IMR-90 (cell line): ENCODE measurements around the gene DDX52. TPM values are rescaled to one million over a fixed set of nuclear protein-coding genes. Genes with fewer than 3 reads are reported as not detected.

Source experiments
- ATAC-seq: fragments of 200-7000 bp; cut with Tn5 transposase; 2 replicates; pipeline ENCODE4 v1.9.1; 2020; ENCODE audit warnings: low read depth, mild to moderate bottlenecking, moderate library complexity
- BruUV-seq: library from RNA; stranded (reverse); fragments of 400-500 nt; replicated peaks from 2 replicates; lab custom pipeline; 2021; lab: Mats Ljungman, UMichigan
- CTCF ChIA-PET: fragments of 300-600 bp; formaldehyde crosslinking; extraction: SDS; loops from one replicate; lab custom pipeline; 2021; ENCODE audit warnings: antibody characterized with exemption; lab: Yijun Ruan, JAX
- POLR2A ChIA-PET: fragments of 300-600 bp; sonication (Branson Sonifier 250); formaldehyde crosslinking; loops from one replicate; lab custom pipeline; 2022; ENCODE audit warnings: antibody characterized with exemption; ENCODE audit not compliant: unreplicated experiment; lab: Charles Lee
- DNase-seq: peaks from one replicate; pipeline ENCODE4 v3.0.0; 2013
- H2AFZ ChIP-seq: replicated peaks from 2 replicates; pipeline ENCODE3; 2013; ENCODE audit warnings: low read length, mild to moderate bottlenecking; ENCODE audit not compliant: poor library complexity
- H2AK5ac ChIP-seq: 2 replicates; pipeline ENCODE4 v1.6.1; 2013; ENCODE audit warnings: low read depth, low read length, inconsistent platforms
- H2AK9ac ChIP-seq: replicated peaks from 2 replicates; pipeline ENCODE3; 2013; ENCODE audit warnings: mild to moderate bottlenecking, low read depth, low read length, moderate library complexity; ENCODE audit not compliant: poor library complexity
- H2BK120ac ChIP-seq: 2 replicates; pipeline ENCODE4 v1.6.1; 2013; ENCODE audit warnings: low read depth, low read length, inconsistent platforms
- H2BK15ac ChIP-seq: 3 replicates; pipeline ENCODE4 v1.6.1; 2013; ENCODE audit warnings: low read depth, low read length, inconsistent platforms
- H2BK20ac ChIP-seq: 2 replicates; pipeline ENCODE4 v1.6.1; 2013; ENCODE audit warnings: low read depth, mild to moderate bottlenecking, inconsistent platforms, low read length, moderate library complexity
- H2BK5ac ChIP-seq: 2 replicates; pipeline ENCODE4 v1.6.1; 2013; ENCODE audit warnings: mild to moderate bottlenecking, low read depth, low read length, inconsistent platforms; ENCODE audit not compliant: poor library complexity, severe bottlenecking
- H3K14ac ChIP-seq: replicated peaks from 2 replicates; pipeline ENCODE4 v1.6.1; 2013; ENCODE audit warnings: low read depth, low read length, inconsistent platforms
- H3K18ac ChIP-seq: 2 replicates; pipeline ENCODE4 v1.6.1; 2013; ENCODE audit warnings: low read depth, low read length, control low read depth
- H3K23ac ChIP-seq: 2 replicates; pipeline ENCODE4 v1.6.1; 2013; ENCODE audit warnings: low read depth, low read length, inconsistent platforms
- H3K27ac ChIP-seq: 2 replicates; pipeline ENCODE4 v1.5.1; 2013; ENCODE audit warnings: mild to moderate bottlenecking, control low read depth, low read length; ENCODE audit not compliant: insufficient read depth
- H3K27me3 ChIP-seq: 2 replicates; pipeline ENCODE4 v1.6.1; 2013; ENCODE audit warnings: low read length; ENCODE audit not compliant: control insufficient read depth, insufficient read depth
- H3K36me3 ChIP-seq: 2 replicates; pipeline ENCODE4 v1.6.1; 2013; ENCODE audit warnings: low read length, mixed read lengths; ENCODE audit not compliant: control insufficient read depth, insufficient read depth
- H3K4ac ChIP-seq: 2 replicates; pipeline ENCODE4 v1.6.1; 2013; ENCODE audit warnings: low read depth, low read length, inconsistent platforms
- H3K4me1 ChIP-seq: 2 replicates; pipeline ENCODE4 v1.6.1; 2013; ENCODE audit warnings: low read length, mixed read lengths; ENCODE audit not compliant: control insufficient read depth, insufficient read depth
- H3K4me2 ChIP-seq: 2 replicates; pipeline ENCODE4 v1.6.1; 2013; ENCODE audit warnings: low read depth, mild to moderate bottlenecking, control low read depth, low read length, moderate library complexity
- H3K4me3 ChIP-seq: 2 replicates; pipeline ENCODE4 v1.5.1; 2013; ENCODE audit warnings: low read depth, mild to moderate bottlenecking, control low read depth, low read length, moderate library complexity; ENCODE audit not compliant: insufficient read depth
- H3K56ac ChIP-seq: 2 replicates; pipeline ENCODE4 v1.6.1; 2013; ENCODE audit warnings: low read length, inconsistent platforms; ENCODE audit not compliant: insufficient read depth; ENCODE audit errors: extremely low read depth
- H3K79me1 ChIP-seq, 2 experiments: 2 replicates each; pipeline ENCODE4 v1.6.1; 2013; ENCODE audit warnings: low read length in 2 of 2, inconsistent platforms in 1 of 2, low read depth in 1 of 2
- H3K9ac ChIP-seq: 2 replicates; pipeline ENCODE4 v1.6.1; 2013; ENCODE audit warnings: low read depth, low read length, control low read depth
- H3K9me1 ChIP-seq: 2 replicates; pipeline ENCODE4 v1.6.1; 2013; ENCODE audit warnings: low read length, inconsistent platforms; ENCODE audit not compliant: insufficient read depth
- H3K9me3 ChIP-seq: 2 replicates; pipeline ENCODE4 v1.6.1; 2013; ENCODE audit warnings: low read length; ENCODE audit not compliant: control insufficient read depth, insufficient read depth
- H4K20me1 ChIP-seq: 2 replicates; pipeline ENCODE4 v1.6.1; 2013; ENCODE audit warnings: low read length, inconsistent platforms; ENCODE audit not compliant: insufficient read depth
- H4K5ac ChIP-seq: 2 replicates; pipeline ENCODE4 v1.6.1; 2013; ENCODE audit warnings: mild to moderate bottlenecking, low read depth, low read length, control low read depth
- H4K8ac ChIP-seq, 2 experiments: 2 replicates each; pipeline ENCODE4 v1.6.1; 2013; ENCODE audit warnings: low read depth in 2 of 2, low read length in 2 of 2, control low read depth in 1 of 2, inconsistent platforms in 1 of 2
- H4K91ac ChIP-seq: 2 replicates; pipeline ENCODE4 v1.6.1; 2013; ENCODE audit warnings: low read depth, low read length, inconsistent platforms; ENCODE audit not compliant: insufficient read depth
- BHLHE40 ChIP-seq: fragments of 150-350 bp; IDR thresholded peaks from 2 replicates; pipeline ENCODE4 v1.6.1; 2016; ENCODE audit warnings: mild to moderate bottlenecking, low read depth, low read length
- CEBPB ChIP-seq: IDR thresholded peaks from 2 replicates; pipeline ENCODE4 v1.6.1; 2012; ENCODE audit warnings: low read depth, low read length, improper control_type of control experiment
- CHD1 ChIP-seq: IDR thresholded peaks from 2 replicates; pipeline ENCODE4 v1.6.1; 2012; ENCODE audit warnings: low read depth, low read length, improper control_type of control experiment
- CTCF ChIP-seq: conservative IDR thresholded peaks from 2 replicates; pipeline ENCODE4 v1.5.1; 2012; ENCODE audit warnings: mild to moderate bottlenecking, low read depth, low read length, improper control_type of control experiment
- ELK1 ChIP-seq: fragments of 150-350 bp; IDR thresholded peaks from 2 replicates; pipeline ENCODE4 v1.6.1; 2016; ENCODE audit warnings: low read depth, mild to moderate bottlenecking, low read length, moderate library complexity, borderline replicate concordance
- FOS ChIP-seq: fragments of 150-350 bp; IDR thresholded peaks from 2 replicates; pipeline ENCODE4 v1.6.1; 2016; ENCODE audit warnings: low read depth, low read length
- MAFK ChIP-seq: IDR thresholded peaks from 2 replicates; pipeline ENCODE4 v1.6.1; 2012; ENCODE audit warnings: low read depth, low read length, improper control_type of control experiment
- MAZ ChIP-seq: IDR thresholded peaks from 2 replicates; pipeline ENCODE4 v1.6.1; 2012; ENCODE audit warnings: low read depth, mild to moderate bottlenecking, low read length, improper control_type of control experiment, moderate library complexity, borderline replicate concordance
- MXI1 ChIP-seq: IDR thresholded peaks from 2 replicates; pipeline ENCODE4 v1.6.1; 2012; ENCODE audit warnings: low read depth, mild to moderate bottlenecking, low read length, moderate library complexity, borderline replicate concordance
- NFE2L2 ChIP-seq: fragments of 150-350 bp; IDR thresholded peaks from 2 replicates; pipeline ENCODE4 v1.6.1; 2016; ENCODE audit warnings: low read depth, mild to moderate bottlenecking, low read length
- POLR2A ChIP-seq: IDR thresholded peaks from 2 replicates; pipeline ENCODE4 v1.6.1; 2012; ENCODE audit warnings: mild to moderate bottlenecking, low read depth, low read length
- RAD21 ChIP-seq: IDR thresholded peaks from 2 replicates; pipeline ENCODE4 v1.6.1; 2012; ENCODE audit warnings: low read length, improper control_type of control experiment
- RCOR1 ChIP-seq: IDR thresholded peaks from 2 replicates; pipeline ENCODE4 v1.6.1; 2012; ENCODE audit warnings: mild to moderate bottlenecking, low read length, improper control_type of control experiment; ENCODE audit not compliant: insufficient replicate concordance
- RFX5 ChIP-seq: IDR thresholded peaks from 2 replicates; pipeline ENCODE4 v1.8.0; 2012; ENCODE audit warnings: low read depth, mild to moderate bottlenecking, low read length, moderate library complexity
- SMC3 ChIP-seq: fragments of 150-350 bp; IDR thresholded peaks from 2 replicates; pipeline ENCODE4 v1.6.1; 2016; ENCODE audit warnings: low read depth, mild to moderate bottlenecking, antibody characterized with exemption, low read length, moderate library complexity
- USF2 ChIP-seq: fragments of 150-350 bp; IDR thresholded peaks from 2 replicates; pipeline ENCODE4 v1.6.1; 2017; ENCODE audit warnings: mild to moderate bottlenecking, antibody characterized with exemption, low read length, low read depth
- WGBS, 2 experiments: methylation state at CpG; one replicate each; pipeline versions ENCODE4 v1.1.5 to v1.1.7; 2013; ENCODE audit warnings: missing lambda C conversion rate in 2 of 2; ENCODE audit not compliant: insufficient read length in 1 of 2; ENCODE audit errors: extremely low coverage in 2 of 2; 5-methylcytosine and 5-hydroxymethylcytosine counted together
- dilution Hi-C: fragments of 300-500 bp; cut with HindIII; formaldehyde crosslinking; loops from one replicate; pipeline ENCODE4 v1.14.3; 2018; ENCODE audit warnings: low sequenced_read_pairs; ENCODE audit not compliant: unreplicated experiment
- in situ Hi-C: fragments of 300-500 bp; cut with MboI; formaldehyde crosslinking; loops from 3 replicates; pipeline ENCODE4 v1.14.3; 2019; ENCODE audit warnings: low sequenced_read_pairs, inconsistent platforms, mixed read lengths
- intact Hi-C: fragments of 100-400 bp; cut with micrococcal nuclease; formaldehyde crosslinking; loops from 2 replicates; pipeline ENCODE4 v1.10.0; 2022
- polyA plus RNA-seq, 3 experiments: library from polyadenylated mRNA; depleted of rRNA; stranded (reverse); fragments of >200 nt; gene quantifications; 2 replicates each; pipeline ENCODE4 v1.2.3, GENCODE V29; 2012; ENCODE audit warnings: low replicate concordance in 1 of 3
- total RNA-seq: library from RNA; depleted of rRNA; stranded (reverse); fragments of >200 nt; gene quantifications from 2 replicates; pipeline ENCODE4 v1.2.3, GENCODE V29; 2012

Gene DDX52
- total and polyA plus RNA-seq, 2 of the 4 experiments (the other 2 are of a cell fraction), result 12.5 to 26.7 TPM

GRCh38 chr17:37642681-37643080, 565 bp downstream of the DDX52 start:
- DNase-seq, result peak; percentile 31
- H2BK15ac ChIP-seq, result no peak overlapping the region; the same call in 2 of the 3 replicates
- peak; percentile 56 for ATAC-seq
- H3K23ac ChIP-seq, result peak overlapping the region; percentile 92
- H3K4ac ChIP-seq, result peak overlapping the region; percentile 87
- H2AK9ac ChIP-seq, result peak overlapping the region; percentile 83
- peak overlapping the region; percentile 13; the same call in 1 of the 2 replicates for H2AK5ac ChIP-seq
- in situ Hi-C loops, result loop anchor here (25.0 kb wide), 1 partner anchor 645 kb away; the partner anchor contains the start of gene MRPL45
- H4K5ac ChIP-seq, result peak overlapping the region; percentile 46
- peak overlapping the region; percentile 89 for H3K4me2 ChIP-seq
- peaks cover 7% of the 10 kb centered on the region for H3K36me3 ChIP-seq
- H3K4me3 ChIP-seq, result peak overlapping the region; percentile 80
- H2BK20ac ChIP-seq, result no peak overlapping the region
- H2AFZ ChIP-seq, result peak overlapping the region; percentile 95
- H4K20me1 ChIP-seq, result peaks cover 4% of the 10 kb centered on the region; the same call in 1 of the 2 replicates
- WGBS, 2 experiments, result no CpG with 5 or more reads among the region's 7 CpGs
- H3K27ac ChIP-seq, result peak overlapping the region; percentile 94
- intact Hi-C loops, result no loop called here
- H3K18ac ChIP-seq, result peak overlapping the region; percentile 63; the same call in 1 of the 2 replicates
- H3K79me1 ChIP-seq, result peaks cover 6 to 41% of the 10 kb centered on the region in 2 experiments; a peak in 2 of 4 replicates
- no peaks in the 10 kb centered on the region for H3K9me3 ChIP-seq
- H3K56ac ChIP-seq, result peak overlapping the region; percentile 88
- TSS peak; percentile 33 for BruUV-seq
- CTCF ChIA-PET, result no interaction called here
- H2BK120ac ChIP-seq, result peak overlapping the region; percentile 81; the same call in 1 of the 2 replicates
- POLR2A ChIA-PET, result no interaction called here
- H2BK5ac ChIP-seq, result peak overlapping the region; percentile 71
- TF ChIP-seq MAZ (no peak), BHLHE40 (no peak), RAD21 (no peak), ELK1 (no peak), POLR2A (no peak), RCOR1 (no peak), MAFK (no peak), FOS (no peak), USF2 (no peak), CEBPB (no peak), MXI1 (no peak), SMC3 (no peak), CHD1 (no peak), NFE2L2 (no peak), CTCF (no peak), RFX5 (no peak)
- no peaks in the 10 kb centered on the region for H3K27me3 ChIP-seq
- peak overlapping the region; percentile 95 for H3K9ac ChIP-seq
- dilution Hi-C loops, result no loop called here
- peaks cover 1% of the 10 kb centered on the region; the same call in 1 of the 2 replicates for H3K4me1 ChIP-seq
- H3K14ac ChIP-seq, result peak overlapping the region; percentile 94
- no peaks in the 10 kb centered on the region; the same call in 1 of the 2 replicates for H3K9me1 ChIP-seq
- H4K91ac ChIP-seq, result peak overlapping the region; percentile 82
- peak overlapping the region; percentile 59 to 84 for H4K8ac ChIP-seq
